Sigmoid colon (tissue), 4 donors: Measurements from ENCODE around the gene SLC9B1.

Experiments
- CTCF ChIP-seq, 4 experiments: fragments of 450-650 bp in 3 of 4; fragments of 200-600 bp in 1 of 4; IDR thresholded peaks; one replicate each; pipeline ENCODE4 v1.5.1; 2016 to 2019; ENCODE audit warnings: antibody characterized with exemption in 4 of 4, mild to moderate bottlenecking in 3 of 4, moderate library complexity in 2 of 4
- POLR2A ChIP-seq, 2 donors: fragments of 450-650 bp; IDR thresholded peaks; one replicate each; pipeline ENCODE4 v1.6.1; 2016; ENCODE audit warnings: antibody characterized with exemption in 2 of 2, mild to moderate bottlenecking in 2 of 2, moderate library complexity in 2 of 2
- POLR2AphosphoS5 ChIP-seq, 4 donors: sonication (generic); formaldehyde crosslinking; IDR thresholded peaks; one replicate each; pipeline ENCODE4 v1.6.1; 2017; ENCODE audit warnings: antibody characterized with exemption in 4 of 4

GRCh38 chr4:102871772-102872171, 147.7 kb downstream of the SLC9B1 start:
- TF ChIP-seq CTCF (IDR thresholded peaks at IDR 0.05) (no peak), POLR2AphosphoS5 (IDR thresholded peaks at IDR 0.05) (no peak), POLR2A (IDR thresholded peaks at IDR 0.05) (no peak)
